ENCODE data around the gene PLAC8L1.
"Not testable (repeated sequence)": the region's sequence is repeated elsewhere in the genome, so short reads cannot be mapped to it uniquely, and the experiment has no call there.

The PLAC8L1 gene, protein sequence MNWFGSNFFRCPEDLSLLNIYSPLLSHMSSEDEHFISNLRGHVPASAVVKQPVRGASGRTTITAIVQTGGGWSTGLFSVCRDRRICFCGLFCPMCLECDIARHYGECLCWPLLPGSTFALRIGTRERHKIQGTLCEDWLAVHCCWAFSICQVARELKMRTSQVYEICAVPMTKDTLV

DNA sequence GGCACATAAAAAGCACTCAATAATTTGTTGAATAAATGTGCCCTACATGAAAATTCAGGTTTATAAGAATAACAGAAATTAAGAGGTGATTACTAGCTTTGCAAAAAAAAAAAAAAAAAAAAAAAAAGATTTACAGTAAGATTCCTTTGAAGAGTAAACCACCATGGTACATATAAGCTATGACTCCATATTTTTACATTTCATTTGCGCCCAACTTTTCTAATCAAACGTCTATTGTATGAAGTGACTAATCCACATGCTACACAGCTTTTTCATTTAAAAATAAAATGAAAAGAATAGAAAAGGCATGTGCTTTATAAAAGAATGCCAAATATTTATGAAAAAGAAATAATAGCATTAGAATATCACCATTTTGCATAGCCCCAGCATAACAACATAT, at the start of gene PLAC8L1:
Gene PLAC8L1, minus strand, starts transcription at position 101 of the 400 bp plus-strand sequence. CDS start 1,266 bp downstream, outside the sequence.
- no peak for DNase-seq

DNA sequence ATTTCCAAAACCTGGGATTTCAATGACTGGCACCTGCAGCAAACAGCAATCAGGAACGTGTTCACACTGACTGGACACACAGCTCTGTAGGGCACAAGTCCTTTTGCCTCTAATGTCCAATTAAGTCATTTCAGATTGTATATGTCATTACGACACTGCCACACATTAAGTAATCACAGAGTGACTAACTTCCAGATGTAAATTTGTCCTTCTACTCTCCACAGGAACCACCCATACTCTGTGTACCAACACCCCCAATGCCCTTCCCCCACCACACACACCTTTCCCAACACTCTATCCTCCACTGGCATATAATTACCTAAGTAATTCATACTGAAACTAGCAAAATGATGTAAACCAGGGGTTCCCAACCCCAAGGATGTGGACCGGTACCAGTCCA, 46.6 kb upstream of the PLAC8L1 start:
- no peak for DNase-seq

DNA sequence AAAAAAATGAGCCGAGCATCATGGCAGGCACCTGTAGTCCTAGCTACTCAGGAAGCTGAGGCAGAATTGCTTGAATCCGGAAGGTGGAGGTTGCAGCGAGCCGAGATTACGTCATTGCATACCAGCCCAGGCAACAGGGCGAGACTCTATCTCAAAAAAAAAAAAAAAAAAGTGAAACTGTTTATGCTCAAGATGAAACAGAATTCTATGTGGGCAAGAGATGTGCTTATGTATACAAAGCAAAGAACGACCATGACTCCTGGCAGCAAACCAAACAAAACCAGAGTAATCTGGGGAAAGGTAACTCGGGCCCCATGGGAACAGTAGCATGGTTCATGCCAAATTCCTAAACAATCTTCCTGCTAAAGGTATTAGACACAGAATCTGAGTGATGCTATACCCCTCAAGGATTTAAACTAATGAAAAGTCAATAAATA, 32.6 kb upstream of the PLAC8L1 start:
- DNase-seq: no peak

DNA sequence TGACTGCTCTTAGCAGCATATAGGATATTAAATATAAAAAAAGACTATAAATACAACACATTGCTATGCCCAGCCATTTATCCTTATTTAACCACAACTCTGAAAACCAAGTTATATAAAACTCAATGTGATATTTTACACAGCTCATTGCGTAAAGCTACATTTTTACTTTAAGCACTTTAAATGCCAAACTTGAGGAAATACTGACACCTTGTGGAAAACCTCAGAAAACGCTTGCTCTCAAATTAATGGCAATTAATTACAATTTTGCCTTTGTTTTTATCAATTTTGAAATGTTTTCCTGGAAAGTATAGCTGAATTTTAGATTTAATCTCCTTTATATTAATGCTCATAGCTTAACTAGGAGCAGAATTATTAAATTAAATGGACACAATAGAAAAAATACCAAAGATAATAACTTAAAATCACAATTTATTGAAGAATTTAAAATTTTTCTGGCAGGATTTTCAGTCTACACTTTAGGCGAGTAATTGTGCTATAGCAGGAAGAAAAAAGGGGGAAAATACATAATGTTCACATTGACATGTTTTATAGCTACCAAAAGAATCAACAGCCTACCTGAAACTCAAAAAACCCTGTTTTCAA, 25.2 kb upstream of the PLAC8L1 start:
- DNase-seq: no peak

DNA sequence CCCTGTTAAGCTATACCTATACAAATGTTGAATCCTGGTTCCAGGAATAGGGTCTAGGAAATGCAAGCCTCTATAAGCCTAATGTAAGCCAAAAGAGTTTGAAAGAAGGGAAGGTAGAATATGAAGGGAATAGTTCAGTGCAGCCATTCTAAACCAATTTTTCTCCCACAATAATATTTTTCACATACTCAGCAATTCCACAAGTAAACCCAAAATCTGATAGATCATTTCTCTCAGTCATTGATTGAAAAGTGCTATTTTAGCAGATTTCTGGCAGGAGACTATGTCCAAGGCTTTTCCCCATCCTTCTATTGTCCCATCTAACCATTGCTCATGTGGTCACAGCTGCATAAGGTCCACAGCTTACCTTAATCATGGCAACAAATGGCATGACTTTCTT, 20.7 kb upstream of the PLAC8L1 start:
- DNase-seq: no peak

DNA sequence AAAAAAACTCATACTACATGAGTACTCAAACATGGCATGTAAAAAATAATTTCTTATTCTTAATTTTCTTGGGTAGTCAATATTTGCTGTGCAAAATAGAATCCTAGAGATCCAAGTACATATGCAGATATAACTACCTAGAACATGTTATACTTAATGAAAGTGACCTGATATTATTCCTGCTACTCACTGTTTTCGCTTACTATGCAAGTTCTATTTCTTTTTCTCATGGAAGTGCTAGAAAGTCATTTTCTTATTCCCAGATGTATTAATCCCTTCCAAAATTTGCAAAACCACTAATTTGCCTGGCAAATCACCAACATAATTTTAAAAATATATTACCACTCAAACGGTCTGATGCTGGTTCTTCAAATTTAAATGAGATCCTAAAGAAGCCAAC, 19.2 kb upstream of the PLAC8L1 start:
- DNase-seq: no peak

DNA sequence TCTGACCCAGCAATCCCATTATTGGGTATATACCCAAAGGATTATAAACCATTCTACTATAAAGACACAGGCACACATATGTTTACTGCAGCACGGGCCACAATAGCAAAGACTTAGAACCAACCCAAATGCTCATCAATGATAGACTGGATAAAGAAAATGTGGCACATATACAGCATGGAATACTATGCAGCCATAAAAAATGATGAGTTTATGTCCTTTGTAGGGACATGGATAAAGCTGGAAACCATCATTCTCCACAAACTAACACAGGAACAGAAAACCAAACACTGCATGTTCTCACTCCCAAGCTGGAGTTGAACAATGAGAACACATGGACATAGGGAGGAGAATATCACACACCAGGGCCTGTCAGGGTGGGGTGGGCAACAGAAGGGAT, 16.1 kb upstream of the PLAC8L1 start:
- DNase-seq: not testable (repeated sequence)

DNA sequence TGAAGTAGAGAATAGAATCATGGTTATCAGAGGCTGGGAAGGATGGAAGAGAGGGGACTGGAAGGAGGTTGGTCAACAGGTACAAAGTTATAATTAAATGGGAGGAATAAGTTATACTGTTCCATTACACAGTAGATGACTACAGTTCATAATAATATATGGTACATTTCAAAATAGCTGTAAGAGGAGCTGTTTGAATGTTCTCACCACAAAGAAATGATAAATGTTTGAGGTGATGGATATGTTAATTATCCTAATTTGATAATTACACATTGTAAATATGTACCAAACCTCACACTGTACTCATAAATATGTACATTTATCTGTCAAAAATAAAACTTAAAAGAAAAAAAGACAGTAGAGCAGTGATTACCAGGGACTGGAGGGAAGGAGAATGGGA, 12.9 kb upstream of the PLAC8L1 start:
- no peak for DNase-seq

DNA sequence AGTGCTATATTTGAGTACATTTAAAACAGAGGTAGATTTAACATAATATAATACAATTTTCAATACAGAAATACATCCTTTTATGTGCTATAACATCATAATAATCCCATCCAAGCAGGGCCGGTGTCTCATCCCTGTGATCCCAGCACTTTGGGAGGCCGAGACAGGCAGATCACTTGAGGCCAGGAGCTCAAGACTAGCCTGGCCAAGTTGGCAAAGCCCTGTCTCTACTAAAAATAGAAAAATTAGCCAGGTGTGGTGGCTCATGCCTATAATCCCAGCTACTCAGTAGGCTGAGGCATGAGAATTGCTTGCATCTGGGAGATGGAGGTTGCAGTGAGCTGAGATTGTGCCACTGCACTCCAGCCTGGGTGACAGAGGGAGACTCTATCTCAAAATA, 11.8 kb upstream of the PLAC8L1 start:
- DNase-seq: not testable (repeated sequence)

DNA sequence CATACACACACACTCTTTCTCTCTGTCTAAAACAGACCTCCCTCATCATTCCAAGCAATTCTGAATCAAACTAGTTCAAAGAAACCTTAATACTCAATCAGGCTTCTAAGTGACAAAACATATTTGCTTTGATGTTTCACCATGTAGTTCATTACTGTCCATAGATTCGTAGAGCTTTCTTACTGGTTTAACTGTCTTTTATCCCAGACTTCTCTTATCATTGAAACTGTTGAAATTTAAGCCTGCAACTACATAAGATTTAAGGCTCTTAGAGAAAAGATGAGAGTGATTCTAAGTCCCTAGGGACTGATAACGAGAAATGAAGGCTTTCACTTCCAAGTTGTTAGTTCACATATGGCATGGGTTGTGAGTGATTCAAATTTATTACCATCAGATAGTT, 11.0 kb upstream of the PLAC8L1 start:
- DNase-seq: no peak

DNA sequence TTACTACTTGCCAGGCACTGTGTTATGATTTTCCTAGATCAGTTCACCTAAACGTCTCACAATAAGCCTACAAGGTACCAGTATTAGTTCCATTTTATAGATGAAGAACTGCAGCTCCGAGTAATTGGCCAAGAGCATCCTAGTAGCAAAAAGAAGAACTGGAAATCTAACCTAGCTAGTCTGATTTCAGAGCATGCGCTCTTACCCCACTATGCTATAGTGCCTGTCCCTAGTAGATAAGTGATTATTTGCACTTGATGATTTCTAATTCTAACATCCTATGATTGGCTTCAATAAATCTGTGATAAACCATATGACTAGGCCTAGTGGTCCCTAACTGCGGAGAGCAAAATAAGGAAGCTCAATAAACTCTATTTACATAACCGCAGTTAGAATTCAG, 7.1 kb upstream of the PLAC8L1 start:
- DNase-seq: no peak

DNA sequence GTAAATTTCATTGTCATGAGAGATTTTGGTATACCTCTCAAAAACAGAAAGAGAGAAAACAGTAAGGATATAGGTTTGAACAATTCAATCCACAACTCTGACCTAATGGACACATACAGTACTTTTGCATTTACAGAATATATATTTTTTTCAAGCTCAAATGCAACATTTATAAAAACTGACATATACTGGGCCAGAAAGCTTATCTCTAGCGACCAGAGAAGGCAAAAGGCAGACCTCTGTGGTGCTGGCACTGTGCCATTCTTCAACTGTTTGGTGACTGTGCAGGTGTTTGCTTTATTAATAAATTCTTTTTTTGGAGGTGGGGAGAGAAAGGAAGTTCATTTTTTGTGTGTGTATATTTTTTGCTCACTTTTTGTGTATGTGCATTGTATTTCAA, 6.0 kb upstream of the PLAC8L1 start:
- no peak for DNase-seq

DNA sequence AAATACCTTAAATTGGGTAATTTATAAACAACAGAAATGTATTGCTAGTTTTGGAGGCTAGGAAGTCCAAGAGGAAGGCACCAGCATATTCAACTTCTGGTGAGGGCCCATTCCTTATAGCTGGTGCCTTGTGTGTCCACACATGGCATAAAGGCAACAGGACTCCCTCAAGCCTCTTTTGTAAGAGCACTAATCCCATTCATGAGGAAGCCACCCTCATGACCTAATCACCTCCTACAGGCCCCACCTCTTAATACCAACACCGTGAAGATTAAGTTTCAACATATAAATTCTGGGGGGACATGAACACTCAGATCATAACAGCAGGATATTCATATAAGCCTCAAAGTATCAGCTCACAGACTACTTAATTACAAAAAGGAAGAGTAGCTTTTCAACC, 4.0 kb upstream of the PLAC8L1 start:
- no peak for DNase-seq

DNA sequence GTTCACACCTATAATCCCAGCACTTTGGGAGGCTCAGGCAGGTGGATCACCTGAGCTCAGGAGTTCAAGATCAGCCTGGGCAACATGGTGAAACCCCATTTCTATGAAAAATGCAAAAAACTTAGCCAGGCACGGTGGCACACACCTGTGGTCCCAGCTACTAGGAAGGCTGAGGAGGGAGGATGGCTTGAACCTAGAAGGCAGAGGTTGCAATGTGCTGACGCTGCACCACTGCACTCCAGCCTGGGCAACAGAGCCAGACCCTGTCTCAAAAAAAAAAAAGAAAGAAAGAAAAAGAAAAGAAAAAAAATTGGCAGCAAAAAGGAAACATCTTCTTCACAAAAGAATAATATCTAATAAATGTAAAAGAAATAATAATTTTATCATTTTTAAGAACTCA, 3.5 kb upstream of the PLAC8L1 start:
- not testable (repeated sequence) for DNase-seq

DNA sequence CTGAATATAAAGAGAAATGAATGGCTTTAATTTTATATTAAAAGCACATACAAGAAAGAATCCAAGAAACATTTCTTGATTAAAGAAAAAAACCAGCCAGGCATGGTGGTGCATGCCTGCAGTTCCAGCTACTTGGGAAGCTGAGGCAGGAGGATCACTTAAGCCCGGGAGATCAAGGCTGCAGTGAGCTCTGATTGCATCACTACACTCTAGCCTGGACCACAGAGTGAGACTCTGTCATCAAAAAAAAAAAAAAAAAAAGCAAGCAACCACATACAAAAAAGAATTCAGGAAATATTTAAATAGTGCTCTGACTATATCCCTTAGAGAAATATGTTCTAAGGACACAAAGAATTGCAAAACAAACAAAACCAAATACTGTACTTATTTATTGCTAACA, 2.5 kb upstream of the PLAC8L1 start:
- DNase-seq: no peak

DNA sequence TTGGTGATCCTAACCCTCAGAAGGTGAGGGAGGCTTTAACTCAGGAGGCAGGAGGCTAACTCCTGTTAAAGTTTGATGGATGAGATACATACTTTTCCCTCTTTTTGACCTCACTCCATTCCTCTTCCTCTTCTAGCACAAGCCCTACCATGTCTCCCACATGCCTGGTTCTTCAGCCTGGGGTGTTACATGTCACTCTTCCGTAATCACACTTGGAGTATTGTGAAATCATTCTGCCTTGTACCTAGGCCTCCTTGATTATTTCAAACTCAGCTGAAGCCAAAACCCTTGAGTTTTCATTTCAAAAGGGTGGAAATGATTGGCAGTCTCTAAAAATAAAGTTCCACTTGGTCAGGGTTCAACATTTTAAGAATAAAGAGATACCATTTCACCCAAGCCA, 1.8 kb downstream of the PLAC8L1 start:
- DNase-seq: no peak

DNA sequence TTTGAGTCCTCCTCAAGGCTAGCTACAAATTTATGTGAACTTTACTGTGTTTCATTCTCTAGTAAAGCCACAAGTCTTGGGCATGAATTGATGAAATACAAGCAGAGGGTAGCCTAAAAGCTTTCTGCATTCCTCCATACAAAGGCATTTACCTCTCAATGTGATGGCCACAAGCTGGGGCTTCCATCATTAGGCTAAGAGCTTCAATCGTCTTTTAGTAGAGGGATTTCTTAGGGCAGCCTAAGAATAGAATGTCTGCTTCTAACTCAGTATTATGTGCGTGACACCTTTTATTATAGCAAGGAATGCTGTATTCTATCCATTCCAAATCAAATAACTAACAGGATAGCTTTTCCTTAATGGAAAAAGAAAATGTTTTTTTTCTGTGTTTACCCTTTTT, 3.7 kb downstream of the PLAC8L1 start:
- no peak for DNase-seq

DNA sequence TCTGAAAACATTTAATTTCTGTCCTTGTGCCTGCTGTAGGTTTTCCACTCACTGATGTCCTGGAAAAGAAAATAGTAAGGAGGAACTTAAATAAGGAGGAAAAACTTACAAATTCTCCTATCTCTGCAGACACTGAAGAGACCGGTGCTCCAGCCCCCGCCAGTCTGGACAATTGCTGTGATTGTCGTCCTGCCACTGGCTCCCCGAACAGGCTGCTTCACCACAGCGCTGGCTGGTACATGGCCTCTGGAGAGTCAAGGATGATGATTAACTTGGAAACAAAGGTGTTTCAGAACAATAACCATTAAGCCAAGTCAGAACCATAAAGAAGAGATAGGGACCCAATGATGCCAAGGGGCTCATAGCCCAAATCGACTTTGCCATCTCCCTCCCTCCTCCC, 7.3 kb downstream of the PLAC8L1 start:
- DNase-seq: no peak

DNA sequence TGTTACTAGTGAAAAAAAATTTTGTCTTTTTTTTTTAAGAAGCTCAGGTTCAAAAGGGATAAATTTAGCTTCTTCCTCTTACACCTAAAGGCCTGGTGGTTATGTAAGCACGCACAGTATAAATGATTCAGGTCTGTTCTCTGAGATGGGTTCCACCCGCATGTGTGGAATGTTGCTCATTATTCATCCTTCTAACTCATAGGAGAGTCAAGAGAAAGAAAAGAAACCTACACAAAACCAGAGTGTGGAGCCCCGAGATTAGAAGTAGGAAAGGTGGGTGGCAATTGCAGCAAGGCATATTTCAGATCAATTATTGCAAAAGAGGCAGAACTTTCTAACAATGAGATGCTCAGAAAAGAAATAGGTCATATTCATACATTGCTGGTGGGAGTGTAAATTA, 13.5 kb downstream of the PLAC8L1 start:
- no peak for DNase-seq

DNA sequence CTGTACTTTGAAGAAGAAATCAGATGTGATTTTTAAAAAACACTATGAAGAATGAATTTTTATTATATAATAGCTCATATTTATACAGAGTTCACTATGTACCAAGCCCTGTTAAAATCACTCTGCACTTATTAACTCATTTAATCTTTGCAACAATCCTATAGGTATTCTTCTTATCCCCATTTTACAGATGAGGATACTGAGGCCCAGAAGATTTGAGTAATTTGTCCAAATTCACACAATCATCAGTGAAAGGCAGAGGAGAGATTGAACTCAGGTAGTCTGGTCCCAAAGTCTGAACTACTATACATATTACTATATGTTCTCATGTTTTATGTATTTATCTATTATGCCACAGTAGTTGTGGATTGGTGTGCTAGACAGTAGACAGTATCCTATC, 16.1 kb downstream of the PLAC8L1 start:
- DNase-seq: no peak

DNA sequence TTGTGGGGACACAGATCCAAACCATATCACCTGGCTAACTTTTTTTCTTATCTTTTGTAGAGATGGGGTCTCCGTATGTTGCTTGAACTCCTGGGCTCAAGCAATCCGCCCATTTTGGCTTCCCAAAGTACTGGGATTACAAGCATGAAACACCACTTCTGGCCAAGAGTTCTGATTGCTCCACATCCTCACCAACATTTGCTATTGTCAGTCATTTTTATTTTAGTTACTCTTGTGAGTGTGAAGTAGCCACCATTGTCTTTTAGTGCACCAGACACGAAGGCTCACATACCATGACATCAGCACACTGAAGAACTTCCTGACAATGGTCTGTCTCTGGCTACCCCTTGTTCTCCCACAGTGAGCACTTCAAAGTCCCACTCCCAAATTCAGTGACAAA, 17.3 kb downstream of the PLAC8L1 start:
- no peak for DNase-seq

DNA sequence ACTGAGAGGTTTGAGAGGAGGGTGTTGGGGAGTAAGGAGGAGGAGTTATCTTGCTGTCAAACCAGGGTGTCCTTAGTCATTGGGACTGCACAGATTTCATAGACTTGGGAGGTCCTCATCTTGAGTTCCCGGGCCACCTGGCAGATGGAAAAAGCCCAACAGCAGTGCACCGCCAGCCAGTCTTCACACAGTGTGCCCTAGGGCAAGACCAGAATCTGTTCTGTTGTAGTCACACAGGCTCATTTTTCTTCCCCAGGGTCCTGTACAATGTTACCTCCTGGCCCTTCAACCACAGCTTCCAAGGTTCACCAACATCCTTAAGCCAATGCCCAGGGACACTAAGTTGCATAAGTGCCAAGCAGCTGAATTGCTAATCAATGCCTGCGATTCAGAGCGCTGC, 21.0 kb downstream of the PLAC8L1 start:
- no peak for DNase-seq

DNA sequence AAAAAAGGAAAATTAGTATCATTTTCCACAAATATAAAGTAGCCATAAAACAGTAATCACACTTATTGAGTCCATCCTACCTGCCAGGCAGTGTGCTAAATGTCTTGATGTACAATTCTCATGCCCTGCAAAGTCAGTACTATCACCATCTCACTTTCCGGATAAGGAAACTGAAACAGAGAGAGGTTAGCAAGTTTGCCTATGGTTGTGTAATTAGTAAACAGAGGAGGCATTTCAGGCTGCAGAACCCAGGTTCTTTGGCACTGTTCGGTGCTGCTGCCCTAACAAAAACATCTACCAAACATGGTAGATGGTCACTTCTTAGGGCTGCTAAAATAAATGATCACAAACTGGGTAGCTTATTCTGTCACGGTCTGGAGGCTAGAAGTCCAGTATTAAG, 22.6 kb downstream of the PLAC8L1 start:
- no peak for DNase-seq

DNA sequence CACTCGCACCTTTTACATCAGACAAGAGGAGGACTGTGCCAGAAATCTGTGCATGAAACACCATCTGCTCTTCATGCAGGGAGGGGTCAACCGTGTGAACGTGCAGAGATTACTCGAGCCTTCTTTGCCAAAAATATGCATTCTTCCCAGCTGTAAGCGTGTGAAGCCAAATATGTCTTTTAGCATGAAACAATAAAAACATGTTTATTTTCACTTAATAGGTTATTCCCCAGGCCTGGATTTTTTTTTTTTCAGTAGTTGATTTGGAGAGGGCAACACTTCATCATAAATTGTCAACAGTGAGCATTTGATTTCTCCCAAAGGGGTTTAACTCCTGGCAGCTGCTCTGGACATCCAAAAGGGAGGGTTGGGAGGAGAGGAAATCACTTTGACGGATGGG, 23.8 kb downstream of the PLAC8L1 start:
- DNase-seq: no peak

DNA sequence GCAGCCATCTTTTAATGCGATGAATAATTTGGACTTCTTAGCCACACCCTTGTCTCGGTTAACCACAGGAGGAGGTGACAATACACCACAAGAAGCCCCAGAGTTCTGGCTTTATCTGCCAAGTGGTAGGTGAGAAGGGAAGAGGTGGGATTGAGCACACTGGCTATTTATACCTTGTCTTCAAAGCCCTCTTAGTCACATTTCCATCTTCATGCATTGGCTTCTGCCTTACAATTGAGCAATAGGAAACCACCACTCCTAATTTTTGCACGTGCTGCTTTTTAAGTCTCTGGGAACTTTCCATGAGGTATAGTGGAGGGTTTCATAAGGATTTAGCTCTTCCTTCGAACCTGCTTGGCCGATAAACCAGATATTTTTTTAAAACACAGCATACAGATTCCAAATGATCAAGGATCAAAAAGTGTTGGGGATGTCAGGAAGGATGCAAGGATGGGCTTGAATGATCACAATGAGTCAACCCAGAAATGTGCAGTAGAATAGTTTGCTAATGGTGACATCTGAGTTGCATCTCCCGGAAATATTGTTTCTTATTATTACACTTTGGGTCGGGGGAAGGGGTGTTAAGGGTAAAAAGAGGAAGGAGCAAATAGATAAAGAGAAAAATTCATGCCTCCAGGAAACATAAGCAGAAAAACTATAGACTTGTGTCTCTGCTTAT, 25.5 kb downstream of the PLAC8L1 start:
- DNase-seq: no peak
